IMR-90 (cell line): ENCODE data around the gene PTH1R. TPM values are rescaled to one million over a fixed set of nuclear protein-coding genes. Genes with fewer than 3 reads are reported as not detected.

Experiments used
- ATAC-seq: fragments of 200-7000 bp; cut with Tn5 transposase; 2 replicates; pipeline ENCODE4 v1.9.1; 2020; ENCODE audit warnings: low read depth, mild to moderate bottlenecking, moderate library complexity
- BruUV-seq: library from RNA; stranded (reverse); fragments of 400-500 nt; replicated peaks from 2 replicates; lab custom pipeline; 2021; lab: Mats Ljungman, UMichigan
- CTCF ChIA-PET: fragments of 300-600 bp; formaldehyde crosslinking; extraction: SDS; loops from one replicate; lab custom pipeline; 2021; ENCODE audit warnings: antibody characterized with exemption; lab: Yijun Ruan, JAX
- POLR2A ChIA-PET: fragments of 300-600 bp; sonication (Branson Sonifier 250); formaldehyde crosslinking; loops from one replicate; lab custom pipeline; 2022; ENCODE audit warnings: antibody characterized with exemption; ENCODE audit not compliant: unreplicated experiment; lab: Charles Lee
- DNase-seq: peaks from one replicate; pipeline ENCODE4 v3.0.0; 2013
- H2AFZ ChIP-seq: replicated peaks from 2 replicates; pipeline ENCODE3; 2013; ENCODE audit warnings: low read length, mild to moderate bottlenecking; ENCODE audit not compliant: poor library complexity
- H2AK5ac ChIP-seq: 2 replicates; pipeline ENCODE4 v1.6.1; 2013; ENCODE audit warnings: low read depth, low read length, inconsistent platforms
- H2AK9ac ChIP-seq: replicated peaks from 2 replicates; pipeline ENCODE3; 2013; ENCODE audit warnings: mild to moderate bottlenecking, low read depth, low read length, moderate library complexity; ENCODE audit not compliant: poor library complexity
- H2BK120ac ChIP-seq: 2 replicates; pipeline ENCODE4 v1.6.1; 2013; ENCODE audit warnings: low read depth, low read length, inconsistent platforms
- H2BK15ac ChIP-seq: 3 replicates; pipeline ENCODE4 v1.6.1; 2013; ENCODE audit warnings: low read depth, low read length, inconsistent platforms
- H2BK20ac ChIP-seq: 2 replicates; pipeline ENCODE4 v1.6.1; 2013; ENCODE audit warnings: low read depth, mild to moderate bottlenecking, inconsistent platforms, low read length, moderate library complexity
- H2BK5ac ChIP-seq: 2 replicates; pipeline ENCODE4 v1.6.1; 2013; ENCODE audit warnings: mild to moderate bottlenecking, low read depth, low read length, inconsistent platforms; ENCODE audit not compliant: poor library complexity, severe bottlenecking
- H3K14ac ChIP-seq: replicated peaks from 2 replicates; pipeline ENCODE4 v1.6.1; 2013; ENCODE audit warnings: low read depth, low read length, inconsistent platforms
- H3K18ac ChIP-seq: 2 replicates; pipeline ENCODE4 v1.6.1; 2013; ENCODE audit warnings: low read depth, low read length, control low read depth
- H3K23ac ChIP-seq: 2 replicates; pipeline ENCODE4 v1.6.1; 2013; ENCODE audit warnings: low read depth, low read length, inconsistent platforms
- H3K27ac ChIP-seq: 2 replicates; pipeline ENCODE4 v1.5.1; 2013; ENCODE audit warnings: mild to moderate bottlenecking, control low read depth, low read length; ENCODE audit not compliant: insufficient read depth
- H3K27me3 ChIP-seq: 2 replicates; pipeline ENCODE4 v1.6.1; 2013; ENCODE audit warnings: low read length; ENCODE audit not compliant: control insufficient read depth, insufficient read depth
- H3K36me3 ChIP-seq: 2 replicates; pipeline ENCODE4 v1.6.1; 2013; ENCODE audit warnings: low read length, mixed read lengths; ENCODE audit not compliant: control insufficient read depth, insufficient read depth
- H3K4ac ChIP-seq: 2 replicates; pipeline ENCODE4 v1.6.1; 2013; ENCODE audit warnings: low read depth, low read length, inconsistent platforms
- H3K4me1 ChIP-seq: 2 replicates; pipeline ENCODE4 v1.6.1; 2013; ENCODE audit warnings: low read length, mixed read lengths; ENCODE audit not compliant: control insufficient read depth, insufficient read depth
- H3K4me2 ChIP-seq: 2 replicates; pipeline ENCODE4 v1.6.1; 2013; ENCODE audit warnings: low read depth, mild to moderate bottlenecking, control low read depth, low read length, moderate library complexity
- H3K4me3 ChIP-seq: 2 replicates; pipeline ENCODE4 v1.5.1; 2013; ENCODE audit warnings: low read depth, mild to moderate bottlenecking, control low read depth, low read length, moderate library complexity; ENCODE audit not compliant: insufficient read depth
- H3K56ac ChIP-seq: 2 replicates; pipeline ENCODE4 v1.6.1; 2013; ENCODE audit warnings: low read length, inconsistent platforms; ENCODE audit not compliant: insufficient read depth; ENCODE audit errors: extremely low read depth
- H3K79me1 ChIP-seq, 2 experiments: 2 replicates each; pipeline ENCODE4 v1.6.1; 2013; ENCODE audit warnings: low read length in 2 of 2, inconsistent platforms in 1 of 2, low read depth in 1 of 2
- H3K9ac ChIP-seq: 2 replicates; pipeline ENCODE4 v1.6.1; 2013; ENCODE audit warnings: low read depth, low read length, control low read depth
- H3K9me1 ChIP-seq: 2 replicates; pipeline ENCODE4 v1.6.1; 2013; ENCODE audit warnings: low read length, inconsistent platforms; ENCODE audit not compliant: insufficient read depth
- H3K9me3 ChIP-seq: 2 replicates; pipeline ENCODE4 v1.6.1; 2013; ENCODE audit warnings: low read length; ENCODE audit not compliant: control insufficient read depth, insufficient read depth
- H4K20me1 ChIP-seq: 2 replicates; pipeline ENCODE4 v1.6.1; 2013; ENCODE audit warnings: low read length, inconsistent platforms; ENCODE audit not compliant: insufficient read depth
- H4K5ac ChIP-seq: 2 replicates; pipeline ENCODE4 v1.6.1; 2013; ENCODE audit warnings: mild to moderate bottlenecking, low read depth, low read length, control low read depth
- H4K8ac ChIP-seq, 2 experiments: 2 replicates each; pipeline ENCODE4 v1.6.1; 2013; ENCODE audit warnings: low read depth in 2 of 2, low read length in 2 of 2, control low read depth in 1 of 2, inconsistent platforms in 1 of 2
- H4K91ac ChIP-seq: 2 replicates; pipeline ENCODE4 v1.6.1; 2013; ENCODE audit warnings: low read depth, low read length, inconsistent platforms; ENCODE audit not compliant: insufficient read depth
- BHLHE40 ChIP-seq: fragments of 150-350 bp; IDR thresholded peaks from 2 replicates; pipeline ENCODE4 v1.6.1; 2016; ENCODE audit warnings: mild to moderate bottlenecking, low read depth, low read length
- WGBS, 2 experiments: methylation state at CpG; one replicate each; pipeline versions ENCODE4 v1.1.5 to v1.1.7; 2013; ENCODE audit warnings: missing lambda C conversion rate in 2 of 2; ENCODE audit not compliant: insufficient read length in 1 of 2; ENCODE audit errors: extremely low coverage in 2 of 2; 5-methylcytosine and 5-hydroxymethylcytosine counted together
- dilution Hi-C: fragments of 300-500 bp; cut with HindIII; formaldehyde crosslinking; loops from one replicate; pipeline ENCODE4 v1.14.3; 2018; ENCODE audit warnings: low sequenced_read_pairs; ENCODE audit not compliant: unreplicated experiment
- in situ Hi-C: fragments of 300-500 bp; cut with MboI; formaldehyde crosslinking; loops from 3 replicates; pipeline ENCODE4 v1.14.3; 2019; ENCODE audit warnings: low sequenced_read_pairs, inconsistent platforms, mixed read lengths
- intact Hi-C: fragments of 100-400 bp; cut with micrococcal nuclease; formaldehyde crosslinking; loops from 2 replicates; pipeline ENCODE4 v1.10.0; 2022
- polyA plus RNA-seq, 3 experiments: library from polyadenylated mRNA; depleted of rRNA; stranded (reverse); fragments of >200 nt; gene quantifications; 2 replicates each; pipeline ENCODE4 v1.2.3, GENCODE V29; 2012; ENCODE audit warnings: low replicate concordance in 1 of 3
- total RNA-seq: library from RNA; depleted of rRNA; stranded (reverse); fragments of >200 nt; gene quantifications from 2 replicates; pipeline ENCODE4 v1.2.3, GENCODE V29; 2012

PTH1R gene
- total and polyA plus RNA-seq, 2 of the 4 experiments (the other 2 are of a cell fraction), result 0.15 to 0.18 TPM

DNA sequence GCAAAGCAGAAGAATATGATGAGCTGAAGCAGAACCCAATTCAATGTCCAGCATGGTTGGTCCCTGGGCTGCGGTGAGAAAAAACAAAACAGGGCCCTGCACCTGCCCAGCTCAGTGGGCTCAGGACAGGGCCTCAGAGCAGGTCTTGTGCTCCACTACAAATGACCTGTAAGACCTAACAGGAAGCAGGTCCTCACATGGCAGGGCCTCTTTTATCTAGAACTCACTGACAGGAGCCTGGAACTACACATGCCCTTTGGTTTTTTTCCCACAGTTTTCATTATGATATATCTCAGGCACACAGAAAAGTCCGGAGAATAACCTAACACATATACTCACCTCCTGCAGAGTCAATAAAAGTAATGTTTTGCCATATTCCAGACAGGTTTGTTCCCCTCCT, 60.6 kb downstream of the PTH1R start:
- intact Hi-C loops (loop anchor here (10.0 kb wide), 1 partner anchor 227 kb away; the partner anchor contains the start of gene SETD2), dilution Hi-C loops (no loop called here), in situ Hi-C loops (no loop called here)
- Histone ChIP-seq H3K18ac (no peak overlapping the region), H3K14ac (no peak overlapping the region), H3K9me3 (no peaks in the 10 kb centered on the region), H2BK120ac (no peak overlapping the region), H4K20me1 (peaks cover 45% of the 10 kb centered on the region), H3K4me1 (peaks cover 30% of the 10 kb centered on the region), H2BK5ac (no peak overlapping the region), H2BK15ac (no peak overlapping the region), H3K27me3 (no peaks in the 10 kb centered on the region), H3K27ac (no peak overlapping the region), H3K23ac (no peak overlapping the region), H3K79me1 (peaks cover 43 to 86% of the 10 kb centered on the region in 2 experiments), H2BK20ac (no peak overlapping the region), H3K9ac (no peak overlapping the region), H3K4ac (no peak overlapping the region), H3K56ac (no peak overlapping the region), H3K36me3 (peaks cover 32% of the 10 kb centered on the region), H4K8ac (no peak overlapping the region), H4K91ac (no peak overlapping the region), H3K4me3 (no peak overlapping the region), H2AK9ac (no peak overlapping the region), H3K9me1 (peaks cover 45% of the 10 kb centered on the region), H2AFZ (no peak overlapping the region), H3K4me2 (no peak overlapping the region), H4K5ac (no peak overlapping the region), H2AK5ac (no peak overlapping the region)
- no peak for ATAC-seq
- no peak for TF ChIP-seq BHLHE40
- BruUV-seq, result no TSS peak
- ChIA-PET POLR2A (no interaction called here), CTCF (no interaction called here)
- no peak for DNase-seq
- WGBS, 2 experiments, result 86% methylated on average over 1 of the region's 2 CpGs; no CpG with 5 or more reads in 1 of the 2 experiments
